ENCODE results near the gene HAO2.

HAO2 gene

DNA sequence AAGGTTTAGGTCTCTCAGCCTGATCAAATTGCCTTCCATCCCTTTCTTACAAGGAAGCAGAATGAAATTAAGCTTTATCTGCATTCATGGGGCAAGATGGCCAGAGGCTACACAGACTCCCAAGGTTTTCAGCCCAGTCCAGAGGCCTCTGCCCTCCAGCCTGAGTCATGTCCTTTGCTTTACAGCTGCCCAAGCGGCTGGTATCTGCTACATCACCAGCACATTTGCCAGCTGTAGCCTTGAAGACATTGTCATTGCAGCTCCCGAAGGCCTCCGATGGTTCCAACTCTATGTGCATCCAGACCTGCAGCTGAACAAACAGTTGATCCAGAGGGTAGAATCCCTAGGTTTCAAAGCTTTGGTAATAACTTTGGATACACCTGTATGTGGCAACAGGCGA is 16.0 kb downstream of the HAO2 start:
- DNase-seq: no peak

DNA sequence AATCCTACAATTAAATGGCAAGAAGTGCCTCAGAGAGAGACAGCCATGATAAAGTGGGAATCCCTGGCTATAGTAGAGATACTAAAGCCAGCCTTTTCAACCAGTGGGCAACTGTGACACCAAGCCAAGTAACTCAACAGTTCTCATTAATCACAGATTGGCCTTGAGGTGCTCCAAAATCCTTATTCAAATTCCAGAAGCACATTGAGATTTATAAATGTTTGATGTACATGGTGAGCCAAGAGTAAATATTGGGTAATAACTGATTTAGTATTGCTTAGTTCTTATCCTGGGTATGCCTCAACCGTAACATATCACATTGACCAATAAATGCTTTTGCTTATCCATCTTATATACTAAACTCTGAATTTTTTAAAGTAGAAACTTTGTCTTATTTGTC is 17.1 kb downstream of the HAO2 start:
- no peak for DNase-seq

DNA sequence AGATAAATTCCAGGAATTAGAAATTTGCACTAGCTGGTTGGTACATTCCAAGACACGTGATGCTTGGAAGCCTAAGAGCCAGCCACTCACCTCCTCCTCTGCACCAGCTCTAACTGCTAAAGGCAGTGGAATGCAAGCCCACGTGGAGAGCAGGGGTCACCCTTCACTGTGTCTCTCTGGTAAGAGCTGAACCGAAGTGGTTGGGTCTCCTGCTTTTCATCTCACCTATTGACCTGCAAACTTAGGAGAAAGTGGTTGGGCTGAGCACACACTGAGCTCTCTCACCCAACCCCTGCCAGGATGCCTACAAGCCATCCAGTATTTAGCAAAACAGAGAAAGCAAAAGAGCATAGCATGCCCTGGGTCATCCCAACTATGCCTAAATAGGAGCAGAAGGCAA is 19.3 kb downstream of the HAO2 start:
- no peak for DNase-seq

DNA sequence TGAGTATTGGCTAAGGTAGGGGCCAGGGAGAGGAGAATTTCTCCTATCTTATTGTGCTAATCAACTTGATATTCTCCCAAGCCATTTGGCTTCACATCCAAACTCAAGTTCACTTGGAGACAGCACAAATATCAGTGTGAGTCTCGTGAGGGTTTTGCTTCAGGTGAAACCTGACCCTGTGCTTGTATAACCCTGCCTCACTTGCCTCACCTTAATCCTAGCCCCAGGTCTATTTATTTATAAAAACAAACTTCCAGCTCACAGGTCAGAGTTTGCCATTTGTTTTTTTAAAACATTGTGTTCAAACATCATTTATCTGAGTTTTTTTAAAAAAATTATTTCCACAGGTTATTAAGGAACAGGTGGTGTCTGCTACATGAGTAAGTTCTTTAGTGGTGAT is 19.9 kb downstream of the HAO2 start:
- DNase-seq: no peak

DNA sequence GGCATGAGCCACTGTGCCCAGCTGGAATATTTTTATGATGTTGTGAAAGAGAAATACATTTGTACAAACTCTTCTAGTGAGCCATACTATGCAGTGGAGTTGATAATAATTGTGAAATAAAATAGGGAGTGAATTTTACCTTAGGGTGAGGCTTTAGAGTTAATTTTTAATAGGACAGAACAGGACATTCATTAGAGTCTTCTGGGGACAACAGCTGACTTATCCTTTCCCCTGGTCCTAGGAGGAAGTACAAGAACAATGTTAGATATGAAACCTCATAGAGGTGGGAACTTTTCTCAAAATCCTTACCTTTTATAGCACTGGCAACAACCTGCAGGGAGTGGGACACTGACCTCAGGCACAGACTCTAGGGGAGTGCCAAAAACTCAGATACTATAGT is 21.9 kb downstream of the HAO2 start:
- DNase-seq: no peak

DNA sequence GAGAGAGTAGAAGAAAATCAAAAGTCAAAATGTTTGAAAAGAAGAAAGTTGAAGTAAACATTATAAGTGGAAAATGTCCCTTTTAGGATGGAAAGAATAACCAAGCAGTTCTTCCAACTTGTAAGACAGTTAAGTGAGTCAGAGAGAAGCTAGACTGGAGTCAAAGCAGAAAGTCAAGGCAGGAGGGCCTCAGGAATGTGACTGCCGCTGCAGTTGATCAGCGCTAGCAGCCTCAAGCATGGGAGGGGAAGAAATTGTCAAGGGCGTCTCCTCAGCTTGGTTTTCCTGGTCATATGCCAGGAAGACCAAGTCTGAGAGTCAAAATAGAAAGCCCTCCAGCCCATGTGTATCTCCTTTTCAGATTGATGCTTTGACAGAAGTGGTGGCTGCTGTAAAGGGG is 23.2 kb downstream of the HAO2 start:
- no peak for DNase-seq

DNA sequence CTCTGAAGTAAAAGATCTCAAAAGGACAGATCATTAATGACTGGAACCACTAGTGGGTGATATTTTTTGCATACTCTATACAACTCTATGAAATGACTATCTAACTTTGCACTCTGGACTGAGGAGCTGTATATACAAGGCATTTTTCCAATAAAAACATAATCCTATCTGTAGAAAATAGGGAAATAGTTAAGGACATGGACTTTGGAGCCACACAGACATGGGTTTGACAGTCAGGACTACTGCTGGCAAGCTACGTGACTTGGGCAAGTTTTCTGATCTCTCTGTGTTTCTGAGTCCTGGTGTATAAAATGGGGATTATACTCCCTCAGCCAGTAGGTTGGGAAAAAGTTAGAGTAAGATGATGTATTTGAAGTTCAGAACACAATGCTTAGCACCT is 25.5 kb downstream of the HAO2 start:
- DNase-seq: no peak

DNA sequence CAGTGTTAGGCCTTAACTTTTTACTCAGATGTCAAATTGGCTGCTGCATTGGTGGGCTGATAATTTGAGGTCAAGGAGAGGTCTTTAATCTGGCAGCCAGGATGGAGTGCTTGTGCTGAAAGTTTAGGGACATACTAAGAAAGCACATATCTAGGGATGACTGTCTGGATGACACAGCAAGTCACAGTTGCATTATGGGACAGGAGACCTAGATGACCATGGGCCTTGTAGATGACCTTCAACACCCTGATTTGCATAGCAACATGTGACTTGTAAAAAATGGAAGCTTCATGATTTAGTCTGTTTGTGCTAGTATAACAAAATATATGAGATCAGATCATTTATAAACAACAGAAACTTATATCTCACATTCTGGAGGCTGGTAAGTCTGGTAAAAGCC is 28.4 kb downstream of the HAO2 start:
- DNase-seq: no peak

DNA sequence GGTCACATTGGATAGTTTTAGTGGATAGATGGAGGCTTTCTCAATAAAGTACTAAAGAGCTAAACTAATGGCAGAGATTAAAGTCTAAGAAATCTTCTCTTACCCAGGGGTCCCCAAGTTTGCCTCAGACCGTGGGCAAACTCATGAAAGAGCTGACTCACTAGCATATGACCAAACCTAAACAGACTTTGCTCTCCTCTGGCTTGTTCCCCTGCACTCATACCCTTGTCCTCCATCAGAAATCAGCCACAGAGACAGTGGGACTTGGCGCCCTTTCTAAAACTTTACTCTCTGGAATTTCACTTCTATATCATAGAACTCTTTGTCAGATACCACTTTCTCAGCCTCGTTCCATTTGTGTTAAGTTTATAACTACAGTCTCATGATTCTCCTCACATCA is 29.4 kb downstream of the HAO2 start:
- no peak for DNase-seq

DNA sequence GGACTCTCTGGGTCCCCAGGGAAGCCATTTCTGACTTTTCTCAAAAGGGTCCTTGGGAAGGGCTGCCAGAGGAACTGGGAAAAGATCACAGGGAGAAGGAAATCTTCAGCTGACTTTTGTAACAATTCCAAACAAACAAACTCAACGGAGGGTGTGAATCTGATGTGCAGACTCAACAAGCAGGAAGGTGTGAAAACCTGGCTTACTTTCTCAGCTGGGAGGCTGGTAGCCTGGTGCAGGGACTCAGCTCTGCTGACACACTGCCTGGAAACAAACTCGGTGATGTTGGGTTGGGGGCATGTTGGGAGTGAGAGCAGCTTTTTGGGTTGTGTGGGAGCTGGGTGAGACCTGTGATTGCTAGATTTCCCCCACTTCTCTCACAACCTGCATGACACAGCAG is 36.2 kb downstream of the HAO2 start:
- DNase-seq: no peak

DNA sequence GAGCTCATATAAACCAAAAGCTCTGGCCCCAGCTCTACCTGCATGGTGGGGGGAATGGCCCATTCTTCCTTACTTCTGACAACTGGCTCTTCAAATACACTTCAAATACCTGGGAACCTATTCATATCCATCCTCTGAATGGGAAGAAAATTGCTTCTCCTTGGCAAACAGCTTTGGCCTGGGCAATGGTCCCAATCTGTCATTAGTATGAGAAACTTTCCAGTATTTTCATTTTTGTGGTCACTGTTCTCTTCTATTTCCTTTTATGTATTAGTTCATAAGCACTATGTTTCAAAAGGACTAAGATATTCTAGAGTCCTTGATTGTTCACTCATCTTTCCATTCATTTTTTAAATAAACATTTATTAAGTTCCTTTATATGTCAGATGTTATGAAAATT is 41.1 kb downstream of the HAO2 start:
- no peak for DNase-seq

DNA sequence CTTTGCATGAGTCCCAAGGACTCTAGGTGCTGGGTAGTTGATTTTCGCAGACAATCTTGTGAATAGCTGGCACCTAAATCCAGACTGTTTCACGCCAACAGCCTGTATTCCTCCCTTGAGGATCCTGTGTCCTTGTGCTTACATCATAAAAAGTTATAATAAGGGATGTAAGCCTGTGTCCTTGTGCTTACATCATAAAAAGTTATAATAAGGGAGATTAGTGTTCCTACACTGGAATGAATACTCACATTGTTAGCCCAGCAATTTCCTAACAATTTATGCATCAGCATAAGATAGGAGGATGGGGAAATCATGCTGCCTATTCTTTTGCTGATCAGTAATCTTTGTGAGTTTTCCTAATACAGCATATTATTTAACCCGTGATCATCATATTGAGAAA is 42.4 kb downstream of the HAO2 start:
- DNase-seq: no peak

DNA sequence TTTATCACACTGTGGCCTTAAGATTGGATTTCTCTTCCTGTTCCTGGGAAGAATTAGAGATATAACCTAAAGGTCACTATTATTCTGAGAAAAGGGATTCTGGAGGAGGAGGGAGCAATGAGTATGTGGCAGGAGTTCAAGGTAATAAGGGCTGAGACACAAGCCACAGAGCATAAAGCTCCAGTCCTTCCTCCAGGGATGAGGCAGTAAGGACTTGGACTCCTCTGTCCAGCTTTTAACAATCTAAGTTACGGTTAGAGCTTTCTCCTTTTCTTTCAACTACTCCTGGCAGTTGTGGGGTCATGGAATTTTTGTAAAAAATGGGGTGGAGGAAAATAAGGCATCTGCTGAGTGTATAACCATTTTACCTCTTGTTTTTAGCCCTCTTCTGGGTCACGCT is 46.4 kb downstream of the HAO2 start, which contains the start of gene HSD3B2:
Gene HSD3B2 (plus strand): TSS at position 201 of the 400 bp plus-strand sequence. CDS start 270 bp downstream, outside the sequence.
- DNase-seq: no peak

DNA sequence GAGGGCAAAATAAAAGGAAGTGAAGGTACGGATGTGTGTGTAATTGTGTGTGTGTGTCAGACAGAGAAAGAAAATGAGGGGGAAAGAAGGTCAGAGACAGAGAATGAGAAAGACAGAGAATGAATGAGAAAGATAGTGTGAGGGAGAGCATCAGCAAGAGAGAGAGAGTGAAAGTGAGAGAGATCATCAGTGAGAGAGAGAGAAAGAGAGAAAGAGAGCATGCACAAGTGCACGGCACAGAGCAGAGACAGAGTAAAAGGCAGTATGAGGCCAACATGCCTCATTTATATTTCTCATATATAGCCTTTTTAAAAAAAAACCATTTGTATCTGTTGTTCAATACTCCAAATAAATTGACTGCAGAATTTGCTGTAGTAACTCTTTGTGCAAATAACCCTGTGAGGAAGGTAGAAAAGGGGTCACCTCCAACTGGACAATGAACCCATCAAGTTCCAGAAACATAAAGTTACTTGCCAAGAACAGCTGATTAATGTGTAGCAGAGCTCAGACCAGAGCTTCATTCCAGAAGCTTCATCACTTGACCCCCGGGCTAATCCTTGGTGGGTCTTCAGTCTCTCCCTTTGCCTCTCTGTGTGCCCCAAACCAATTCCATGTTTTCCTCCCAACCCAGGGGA is 47.5 kb downstream of the HAO2 start:
- no peak for DNase-seq

DNA sequence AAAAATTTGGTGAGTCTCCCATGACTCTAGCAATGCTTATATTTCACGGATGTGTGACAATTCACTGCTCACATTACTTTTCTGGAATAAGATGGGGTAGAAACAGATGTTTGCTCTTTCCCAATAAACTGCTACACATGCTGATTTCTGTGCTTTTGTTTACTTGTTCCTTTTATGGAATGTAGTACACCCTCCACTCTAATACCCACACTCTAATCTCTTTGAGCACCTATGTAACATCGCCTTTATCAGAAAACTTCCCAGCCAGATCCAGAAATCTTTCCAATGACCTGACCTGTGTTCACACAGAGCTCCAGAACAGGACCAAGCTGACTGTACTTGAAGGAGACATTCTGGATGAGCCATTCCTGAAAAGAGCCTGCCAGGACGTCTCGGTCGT is 50.5 kb downstream of the HAO2 start:
- no peak for DNase-seq

DNA sequence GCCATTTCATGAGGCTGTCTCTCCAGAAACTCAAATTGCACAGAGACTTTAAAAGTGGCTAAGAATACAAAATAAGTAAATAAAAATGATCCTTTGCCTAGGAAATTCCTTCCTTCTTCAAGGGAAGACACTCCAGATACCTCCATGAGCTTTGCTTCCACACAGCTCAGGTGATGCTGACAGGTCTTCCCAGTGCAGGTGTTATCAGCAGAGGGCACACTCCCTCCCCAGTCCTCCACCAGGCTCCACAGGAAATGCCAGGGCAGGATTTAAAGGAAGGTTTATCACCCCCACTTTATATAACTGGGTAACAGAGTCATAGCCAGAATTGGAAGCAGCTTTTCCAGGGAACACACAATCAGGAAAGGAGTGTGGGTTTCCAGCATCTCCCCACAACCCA is 52.1 kb downstream of the HAO2 start:
- DNase-seq: no peak

DNA sequence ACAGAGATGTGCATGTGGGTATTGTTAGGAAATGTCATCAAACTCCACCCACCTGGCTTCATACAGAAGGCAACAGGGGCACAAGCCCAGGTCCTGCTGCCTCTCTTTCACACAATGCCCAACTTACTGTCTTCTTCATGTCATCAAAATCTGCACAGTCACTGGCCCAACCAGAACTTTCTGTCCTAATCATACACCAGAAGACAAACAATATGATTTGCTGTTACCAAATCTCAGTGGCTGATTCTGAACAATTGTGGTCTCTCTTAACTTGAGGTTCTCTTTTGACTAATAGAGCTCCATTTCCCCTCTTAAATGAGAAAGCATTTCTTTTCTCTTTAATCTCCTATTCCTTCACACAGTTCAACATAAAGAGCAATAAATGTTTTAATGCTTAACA is 54.0 kb downstream of the HAO2 start:
- no peak for DNase-seq

DNA sequence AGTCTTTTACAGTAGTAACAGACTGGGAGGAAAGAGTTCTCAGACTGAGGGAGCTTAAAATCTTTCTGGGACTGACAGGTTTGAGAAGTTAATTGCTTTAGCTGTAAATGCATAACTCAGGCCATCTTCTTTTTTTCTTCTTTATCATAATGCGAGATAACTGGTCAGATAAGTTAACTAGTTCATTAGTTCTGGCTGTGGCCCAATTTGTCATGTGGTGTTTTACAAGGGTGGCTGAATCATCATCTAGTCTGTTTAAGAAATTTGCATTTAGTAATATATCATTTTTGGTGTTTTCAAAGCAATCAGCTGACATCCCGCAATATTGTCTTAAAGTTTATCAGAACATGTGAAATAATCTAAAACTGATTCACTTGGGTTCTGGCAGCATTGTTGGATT is 60.4 kb downstream of the HAO2 start:
- no peak for DNase-seq

DNA sequence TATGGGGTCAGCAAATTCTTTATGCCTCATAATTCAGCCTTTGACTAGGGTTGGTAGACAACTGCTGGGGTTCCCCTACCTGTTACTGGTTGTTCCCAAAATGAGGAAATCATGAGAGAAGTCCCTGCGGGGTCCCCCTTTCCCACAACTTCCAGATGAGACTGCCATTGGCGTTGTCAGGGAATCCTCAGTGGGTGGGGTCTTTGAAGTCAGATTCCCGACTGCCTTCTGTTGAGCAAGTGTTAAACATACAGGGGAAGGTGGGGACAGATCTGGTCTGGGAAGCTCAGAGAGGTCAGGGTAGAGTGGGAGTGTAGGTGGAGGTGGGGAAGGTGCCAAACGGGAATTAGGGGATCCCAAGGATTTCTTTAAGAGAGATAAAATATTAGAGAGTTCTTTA is 61.1 kb downstream of the HAO2 start:
- no peak for DNase-seq

DNA sequence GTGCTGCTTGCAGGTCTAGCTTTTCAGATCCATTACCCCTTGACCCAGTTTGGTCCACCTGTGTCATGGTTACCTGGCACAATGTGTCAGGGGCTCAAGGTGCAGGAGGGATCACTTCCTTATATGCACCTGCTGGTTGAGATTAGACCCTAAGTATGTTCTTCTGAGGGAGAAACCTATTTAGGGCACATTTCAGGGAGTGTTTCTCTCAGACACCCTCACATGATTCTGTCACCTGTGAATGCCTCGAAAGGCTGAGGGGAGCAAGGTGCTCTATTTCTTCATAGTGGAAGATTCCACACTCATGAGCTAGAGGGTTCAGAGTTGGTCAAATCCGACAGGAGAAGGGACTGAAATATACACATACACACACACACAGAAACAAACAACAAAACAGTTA is 61.9 kb downstream of the HAO2 start:
- DNase-seq: no peak

DNA sequence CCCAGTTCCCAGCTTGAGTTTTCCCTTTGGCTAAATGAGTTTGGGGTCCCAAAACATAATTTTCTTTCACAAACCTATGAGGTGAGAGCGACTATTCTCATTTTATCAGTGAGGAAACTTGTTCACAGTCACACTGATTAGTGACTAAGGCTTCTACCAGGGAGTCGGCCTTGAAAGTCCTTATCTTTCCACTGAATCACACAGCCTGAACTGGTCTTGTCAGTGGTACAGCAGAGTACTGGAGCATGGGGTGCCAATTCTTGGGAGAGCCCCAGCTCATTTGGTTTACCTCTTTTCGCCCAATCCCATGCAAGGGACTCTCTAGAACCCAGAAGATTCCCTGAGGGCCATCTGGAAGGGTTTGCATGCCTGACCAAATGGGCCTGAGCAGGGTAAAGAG is 63.3 kb downstream of the HAO2 start:
- DNase-seq: no peak

DNA sequence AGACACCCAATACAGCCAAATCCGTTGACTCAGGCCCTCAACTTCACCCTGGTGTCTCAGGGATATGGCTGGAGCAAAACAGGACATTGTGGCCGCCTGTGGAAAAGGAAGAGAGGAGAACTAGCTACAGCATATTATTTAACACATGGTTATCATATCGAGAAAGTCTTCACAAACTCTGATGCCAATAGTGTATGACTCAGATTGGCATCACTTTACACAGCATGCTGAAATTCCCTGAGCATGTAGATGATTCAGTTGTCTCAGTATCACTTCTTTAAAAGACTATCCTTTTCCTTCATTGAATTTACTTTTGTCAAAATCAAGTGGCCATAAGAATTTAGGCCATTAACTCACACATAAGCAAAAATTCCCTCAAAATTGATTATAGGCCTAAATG is 66.5 kb downstream of the HAO2 start:
- no peak for DNase-seq

DNA sequence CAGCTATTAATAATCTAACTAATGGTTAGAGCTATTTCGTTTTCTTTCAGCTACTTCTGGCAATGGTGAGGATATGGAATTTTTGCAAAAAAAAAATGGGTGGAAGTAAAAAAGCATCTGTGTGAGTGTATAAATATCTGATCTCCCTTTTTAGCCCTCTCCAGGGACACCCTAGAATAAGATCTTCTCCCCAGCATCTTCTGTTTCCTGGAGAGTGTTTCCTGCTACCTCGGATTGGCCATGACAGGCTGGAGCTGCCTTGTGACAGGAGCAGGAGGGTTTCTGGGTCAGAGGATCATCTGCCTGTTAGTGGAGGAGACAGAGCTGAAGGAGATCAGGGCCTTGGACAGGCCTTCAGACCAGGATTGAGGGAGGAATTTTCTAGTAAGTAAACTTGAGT is 70.2 kb downstream of the HAO2 start:
- DNase-seq: no peak

DNA sequence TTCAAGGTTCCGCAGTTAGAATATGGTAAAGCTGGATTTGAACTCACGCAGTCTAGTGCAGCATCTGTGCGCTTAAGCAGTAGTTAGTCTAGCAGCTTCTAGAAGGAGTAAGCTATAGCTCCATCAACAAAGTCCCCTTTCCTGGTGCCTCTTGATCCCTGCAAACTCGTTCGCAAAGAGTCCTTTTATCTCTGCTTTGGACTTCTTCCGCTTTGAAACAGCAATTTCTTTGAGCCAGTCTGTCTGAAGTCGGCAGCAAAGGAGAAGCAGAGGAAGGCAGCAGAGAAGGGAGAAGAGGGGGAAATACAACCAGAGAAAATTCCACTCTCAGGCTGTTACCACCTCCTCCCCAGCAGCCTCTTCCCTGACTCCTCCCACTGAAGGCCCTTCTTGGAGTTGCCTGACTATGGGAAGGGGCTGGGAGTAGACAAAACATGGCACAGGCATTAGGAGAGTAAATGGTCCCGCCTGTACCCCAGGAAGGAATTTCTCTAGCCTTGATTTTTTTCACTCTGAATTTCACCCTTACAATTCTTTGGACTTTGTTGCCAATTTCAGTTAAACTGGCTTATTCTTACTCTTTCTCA is 72.2 kb downstream of the HAO2 start:
- no peak for DNase-seq

DNA sequence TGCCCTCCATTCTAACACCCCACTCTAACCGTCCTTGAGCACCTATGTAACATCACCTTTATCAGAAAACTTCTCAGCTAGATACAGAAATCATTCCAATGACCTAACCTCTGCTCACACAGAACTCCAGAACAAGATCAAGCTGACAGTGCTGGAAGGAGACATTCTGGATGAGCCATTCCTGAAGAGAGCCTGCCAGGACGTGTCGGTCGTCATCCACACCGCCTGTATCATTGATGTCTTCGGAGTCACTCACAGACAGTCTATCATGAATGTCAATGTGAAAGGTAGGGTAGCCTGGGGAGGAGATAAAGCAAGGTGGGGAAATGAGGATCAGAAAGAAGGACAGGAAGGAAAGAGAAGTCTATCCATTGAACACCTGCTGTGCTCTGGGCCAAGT is 74.2 kb downstream of the HAO2 start:
- no peak for DNase-seq

All from NCI-H187 (cell line).